Neural cell (in vitro differentiated cells): ENCODE data around the gene LGR4. TPM values are rescaled to one million over a fixed set of nuclear protein-coding genes. Genes with fewer than 3 reads are reported as not detected.

Experiments
- H2AFZ ChIP-seq: fragments of 200-600, 300-800 bp; sonication (generic), shearing (Covaris generic); 2 replicates; pipeline ENCODE4 v1.6.0; 2014; ENCODE audit warnings: low read depth, mild to moderate bottlenecking, antibody characterized with exemption, low read length, moderate library complexity
- H3F3A ChIP-seq: fragments of 200-600 bp; shearing (Covaris generic); 2 replicates; pipeline ENCODE4 v1.6.1; 2016; ENCODE audit warnings: mild to moderate bottlenecking, moderate library complexity, mixed read lengths, antibody characterized with exemption, low read length; ENCODE audit not compliant: insufficient read depth, poor library complexity, severe bottlenecking
- H3K27ac ChIP-seq: fragments of 200-600, 300-800 bp; sonication (generic), shearing (Covaris generic); 2 replicates; pipeline ENCODE4 v1.5.1; 2014; ENCODE audit warnings: mild to moderate bottlenecking, low read length, moderate library complexity
- H3K27me3 ChIP-seq: fragments of 300-800, 200-600 bp; sonication (generic), shearing (Covaris generic); 2 replicates; pipeline ENCODE4 v1.6.0; 2014; ENCODE audit warnings: mild to moderate bottlenecking, low read depth, low read length, moderate library complexity; ENCODE audit not compliant: insufficient read depth
- H3K36me3 ChIP-seq: fragments of 300-800, 200-600 bp; sonication (generic), shearing (Covaris generic); 2 replicates; pipeline ENCODE4 v1.5.1; 2014; ENCODE audit warnings: mild to moderate bottlenecking, antibody characterized with exemption, low read length, moderate library complexity; ENCODE audit not compliant: insufficient read depth
- H3K4me2 ChIP-seq: fragments of 300-800, 200-600 bp; sonication (generic), shearing (Covaris generic); 2 replicates; pipeline ENCODE4 v1.6.0; 2014; ENCODE audit warnings: mild to moderate bottlenecking, low read length
- H3K4me3 ChIP-seq: fragments of 300-800, 200-600 bp; sonication (generic), shearing (Covaris generic); 2 replicates; pipeline ENCODE4 v1.5.1; 2014; ENCODE audit warnings: mild to moderate bottlenecking, low read length, moderate library complexity
- H3K79me2 ChIP-seq: fragments of 200-600 bp; shearing (Covaris generic); replicated peaks from 2 replicates; pipeline ENCODE4 v1.6.0; 2014; ENCODE audit warnings: mild to moderate bottlenecking, low read length, moderate library complexity; ENCODE audit not compliant: insufficient read depth
- H3K9ac ChIP-seq: fragments of 300-800, 200-600 bp; sonication (generic), shearing (Covaris generic); 2 replicates; pipeline ENCODE4 v1.6.1; 2016; ENCODE audit warnings: mild to moderate bottlenecking, low read length, mixed read lengths
- H3K9me2 ChIP-seq: fragments of 200-600 bp; shearing (Covaris generic); 2 replicates; pipeline ENCODE4 v1.6.1; 2016; ENCODE audit warnings: mild to moderate bottlenecking, low read length, mixed read lengths; ENCODE audit not compliant: insufficient read depth
- H3K9me3 ChIP-seq: fragments of 200-600, 300-800 bp; sonication (generic), shearing (Covaris generic); 2 replicates; pipeline ENCODE4 v1.6.1; 2016; ENCODE audit warnings: mild to moderate bottlenecking, mixed run types, low read length, moderate library complexity, mixed read lengths
- H4K20me1 ChIP-seq: fragments of 200-600 bp; shearing (Covaris generic); 2 replicates; pipeline ENCODE4 v1.6.1; 2016; ENCODE audit warnings: mild to moderate bottlenecking, mixed run types; ENCODE audit not compliant: insufficient read depth
- EP300 ChIP-seq: fragments of 450-650 bp; conservative IDR thresholded peaks from 2 replicates; pipeline ENCODE4 v1.6.1; 2014; ENCODE audit warnings: antibody characterized with exemption, mild to moderate bottlenecking, moderate library complexity; ENCODE audit not compliant: poor library complexity, severe bottlenecking
- EZH2 ChIP-seq: fragments of 200-600, 300-800 bp; shearing (Covaris generic), sonication (generic); IDR thresholded peaks from 2 replicates; pipeline ENCODE4 v1.6.1; 2014; ENCODE audit warnings: antibody characterized with exemption, low read length, borderline replicate concordance, mild to moderate bottlenecking; ENCODE audit not compliant: insufficient read depth, poor library complexity, severe bottlenecking
- MXI1 ChIP-seq: fragments of 450-650 bp; conservative IDR thresholded peaks from 2 replicates; pipeline ENCODE4 v1.6.1; 2014; ENCODE audit warnings: antibody characterized with exemption, mild to moderate bottlenecking; ENCODE audit not compliant: poor library complexity, severe bottlenecking
- POLR2AphosphoS5 ChIP-seq: IDR thresholded peaks from 2 replicates; pipeline ENCODE4 v1.6.1; 2012
- RAD21 ChIP-seq: fragments of 450-650 bp; conservative IDR thresholded peaks from 2 replicates; pipeline ENCODE4 v1.6.1; 2014; ENCODE audit warnings: antibody characterized with exemption, mild to moderate bottlenecking, moderate library complexity
- SMC3 ChIP-seq: fragments of 450-650 bp; conservative IDR thresholded peaks from 2 replicates; pipeline ENCODE4 v1.6.1; 2014; ENCODE audit warnings: antibody characterized with exemption, mild to moderate bottlenecking, moderate library complexity; ENCODE audit not compliant: poor library complexity
- TAF1 ChIP-seq: IDR thresholded peaks from 2 replicates; pipeline ENCODE4 v1.6.1; 2012; ENCODE audit warnings: low read depth
- polyA plus RNA-seq: library from polyadenylated mRNA; depleted of rRNA; stranded (reverse); fragments of >200 nt; gene quantifications from 2 replicates; pipeline ENCODE4 v1.2.3, GENCODE V29; 2014
- TF ChIP-seq, protein P1 (sequence below): IDR thresholded peaks from 2 replicates; pipeline ENCODE4 v1.6.1; 2012; ENCODE audit warnings: borderline replicate concordance
- TF ChIP-seq, protein P2 (sequence below): fragments of 450-650 bp; IDR thresholded peaks from 2 replicates; pipeline ENCODE4 v1.5.1; 2014; ENCODE audit warnings: antibody characterized with exemption, mild to moderate bottlenecking, moderate library complexity; ENCODE audit not compliant: poor library complexity, severe bottlenecking

Gene LGR4
- polyA plus RNA-seq, 1 donor from 2014 or later, result 11.2 TPM

DNA sequence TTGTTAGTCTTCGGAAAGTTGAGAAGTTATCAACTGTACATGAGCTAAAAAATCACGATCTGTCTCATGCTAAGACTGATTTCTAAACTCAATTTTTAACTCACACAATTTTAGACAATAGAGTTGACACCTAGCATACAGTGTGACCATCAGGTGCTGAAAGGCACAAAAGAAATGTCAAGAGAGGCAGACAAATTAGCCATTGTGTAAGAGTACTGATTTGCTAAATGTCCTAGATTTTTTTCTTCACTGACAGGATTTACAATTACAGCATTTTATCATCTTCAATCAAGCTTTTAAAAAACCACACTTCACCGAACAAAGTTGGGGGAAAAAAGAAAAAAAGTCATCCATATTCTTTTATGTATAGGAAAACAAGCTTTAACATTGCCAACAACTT, 7.0 kb downstream of the LGR4 start:
- TF ChIP-seq, protein P1, sequence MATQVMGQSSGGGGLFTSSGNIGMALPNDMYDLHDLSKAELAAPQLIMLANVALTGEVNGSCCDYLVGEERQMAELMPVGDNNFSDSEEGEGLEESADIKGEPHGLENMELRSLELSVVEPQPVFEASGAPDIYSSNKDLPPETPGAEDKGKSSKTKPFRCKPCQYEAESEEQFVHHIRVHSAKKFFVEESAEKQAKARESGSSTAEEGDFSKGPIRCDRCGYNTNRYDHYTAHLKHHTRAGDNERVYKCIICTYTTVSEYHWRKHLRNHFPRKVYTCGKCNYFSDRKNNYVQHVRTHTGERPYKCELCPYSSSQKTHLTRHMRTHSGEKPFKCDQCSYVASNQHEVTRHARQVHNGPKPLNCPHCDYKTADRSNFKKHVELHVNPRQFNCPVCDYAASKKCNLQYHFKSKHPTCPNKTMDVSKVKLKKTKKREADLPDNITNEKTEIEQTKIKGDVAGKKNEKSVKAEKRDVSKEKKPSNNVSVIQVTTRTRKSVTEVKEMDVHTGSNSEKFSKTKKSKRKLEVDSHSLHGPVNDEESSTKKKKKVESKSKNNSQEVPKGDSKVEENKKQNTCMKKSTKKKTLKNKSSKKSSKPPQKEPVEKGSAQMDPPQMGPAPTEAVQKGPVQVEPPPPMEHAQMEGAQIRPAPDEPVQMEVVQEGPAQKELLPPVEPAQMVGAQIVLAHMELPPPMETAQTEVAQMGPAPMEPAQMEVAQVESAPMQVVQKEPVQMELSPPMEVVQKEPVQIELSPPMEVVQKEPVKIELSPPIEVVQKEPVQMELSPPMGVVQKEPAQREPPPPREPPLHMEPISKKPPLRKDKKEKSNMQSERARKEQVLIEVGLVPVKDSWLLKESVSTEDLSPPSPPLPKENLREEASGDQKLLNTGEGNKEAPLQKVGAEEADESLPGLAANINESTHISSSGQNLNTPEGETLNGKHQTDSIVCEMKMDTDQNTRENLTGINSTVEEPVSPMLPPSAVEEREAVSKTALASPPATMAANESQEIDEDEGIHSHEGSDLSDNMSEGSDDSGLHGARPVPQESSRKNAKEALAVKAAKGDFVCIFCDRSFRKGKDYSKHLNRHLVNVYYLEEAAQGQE, result no peak
- TF ChIP-seq POLR2AphosphoS5, result no peak
- TF ChIP-seq EP300, result peak; percentile 68
- no peak for TF ChIP-seq RAD21
- no peak for TF ChIP-seq SMC3
- TF ChIP-seq MXI1, result no peak
- TF ChIP-seq, protein P2, sequence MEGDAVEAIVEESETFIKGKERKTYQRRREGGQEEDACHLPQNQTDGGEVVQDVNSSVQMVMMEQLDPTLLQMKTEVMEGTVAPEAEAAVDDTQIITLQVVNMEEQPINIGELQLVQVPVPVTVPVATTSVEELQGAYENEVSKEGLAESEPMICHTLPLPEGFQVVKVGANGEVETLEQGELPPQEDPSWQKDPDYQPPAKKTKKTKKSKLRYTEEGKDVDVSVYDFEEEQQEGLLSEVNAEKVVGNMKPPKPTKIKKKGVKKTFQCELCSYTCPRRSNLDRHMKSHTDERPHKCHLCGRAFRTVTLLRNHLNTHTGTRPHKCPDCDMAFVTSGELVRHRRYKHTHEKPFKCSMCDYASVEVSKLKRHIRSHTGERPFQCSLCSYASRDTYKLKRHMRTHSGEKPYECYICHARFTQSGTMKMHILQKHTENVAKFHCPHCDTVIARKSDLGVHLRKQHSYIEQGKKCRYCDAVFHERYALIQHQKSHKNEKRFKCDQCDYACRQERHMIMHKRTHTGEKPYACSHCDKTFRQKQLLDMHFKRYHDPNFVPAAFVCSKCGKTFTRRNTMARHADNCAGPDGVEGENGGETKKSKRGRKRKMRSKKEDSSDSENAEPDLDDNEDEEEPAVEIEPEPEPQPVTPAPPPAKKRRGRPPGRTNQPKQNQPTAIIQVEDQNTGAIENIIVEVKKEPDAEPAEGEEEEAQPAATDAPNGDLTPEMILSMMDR, result no peak
- TF ChIP-seq TAF1, result no peak
- no peak for TF ChIP-seq EZH2
- H3K36me3 ChIP-seq, result no peaks in the 10 kb centered on the region
- no peaks in the 10 kb centered on the region for H4K20me1 ChIP-seq
- peaks cover 73% of the 10 kb centered on the region for H3K79me2 ChIP-seq
- H3K9me3 ChIP-seq, result no peaks in the 10 kb centered on the region
- no peaks in the 10 kb centered on the region for H3F3A ChIP-seq
- H3K27me3 ChIP-seq, result no peaks in the 10 kb centered on the region
- no peaks in the 10 kb centered on the region for H3K9me2 ChIP-seq
- no peak overlapping the region for H3K27ac ChIP-seq
- no peak overlapping the region for H2AFZ ChIP-seq
- H3K9ac ChIP-seq, result no peak overlapping the region
- H3K4me2 ChIP-seq, result no peak overlapping the region
- H3K4me3 ChIP-seq, result no peak overlapping the region

DNA sequence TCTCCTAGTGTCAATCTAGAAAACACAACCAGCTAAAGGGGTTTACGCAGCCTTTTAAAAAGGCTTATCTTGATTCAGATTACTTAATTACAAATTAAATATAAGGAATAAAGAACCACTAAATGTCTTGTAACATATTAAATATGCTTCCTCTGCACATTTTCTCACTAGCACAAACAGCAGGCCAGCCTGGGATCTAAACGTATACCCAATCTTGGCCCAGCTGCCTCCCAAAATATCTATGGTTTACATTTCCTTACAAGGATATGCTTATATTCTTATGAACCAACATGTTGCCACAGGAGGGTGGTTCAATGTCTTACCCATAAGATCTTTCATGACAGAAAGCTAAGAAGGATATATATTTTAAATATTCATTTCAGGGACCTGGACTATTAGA, 7.7 kb downstream of the LGR4 start:
- peaks cover 73% of the 10 kb centered on the region for H3K79me2 ChIP-seq
- no peaks in the 10 kb centered on the region for H3K9me3 ChIP-seq
- H3F3A ChIP-seq, result no peaks in the 10 kb centered on the region
- H3K4me2 ChIP-seq, result no peak overlapping the region
- TF ChIP-seq, protein P1, result no peak
- TF ChIP-seq EP300 (no peak), TAF1 (no peak), SMC3 (no peak)
- TF ChIP-seq, protein P2, result no peak
- no peaks in the 10 kb centered on the region for H3K9me2 ChIP-seq
- H3K36me3 ChIP-seq, result no peaks in the 10 kb centered on the region
- no peak overlapping the region for H3K27ac ChIP-seq
- no peak overlapping the region for H3K4me3 ChIP-seq
- no peak overlapping the region for H2AFZ ChIP-seq
- no peaks in the 10 kb centered on the region for H3K27me3 ChIP-seq
- no peak overlapping the region for H3K9ac ChIP-seq
- H4K20me1 ChIP-seq, result no peaks in the 10 kb centered on the region
